MM.1S (cell line): ENCODE results near the gene GALNTL6.

Source experiments
- DNase-seq: peaks from one replicate; pipeline ENCODE4 v3.0.0-alpha.2; 2015
- H2AFZ ChIP-seq: fragments of 300-600 bp; sonication (generic); 2 replicates; pipeline ENCODE4 v1.6.0; 2016; ENCODE audit warnings: antibody characterized with exemption, low read length
- H3F3A ChIP-seq: fragments of 300-600 bp; sonication (generic); 2 replicates; pipeline ENCODE4 v1.6.1; 2016; ENCODE audit warnings: mild to moderate bottlenecking, antibody characterized with exemption, low read length, moderate library complexity, mixed read lengths; ENCODE audit not compliant: insufficient read depth
- H3K27ac ChIP-seq: fragments of 300-600 bp; sonication (generic); 2 replicates; pipeline ENCODE4 v1.5.1; 2016; ENCODE audit warnings: mild to moderate bottlenecking, low read length
- H3K27me3 ChIP-seq: fragments of 300-600 bp; sonication (generic); replicated peaks from 2 replicates; pipeline ENCODE4 v1.6.0; 2016; ENCODE audit warnings: low read length; ENCODE audit not compliant: insufficient read depth
- H3K36me3 ChIP-seq: fragments of 300-600 bp; sonication (generic); replicated peaks from 2 replicates; pipeline ENCODE4 v1.6.1; 2016; ENCODE audit warnings: mild to moderate bottlenecking, low read length, mixed read lengths; ENCODE audit not compliant: insufficient read depth
- H3K4me1 ChIP-seq: fragments of 300-600 bp; sonication (generic); 2 replicates; pipeline ENCODE4 v1.6.1; 2016; ENCODE audit warnings: low read length, mixed read lengths
- H3K4me2 ChIP-seq: fragments of 300-600 bp; sonication (generic); 2 replicates; pipeline ENCODE4 v1.6.0; 2016; ENCODE audit warnings: low read depth, low read length
- H3K4me3 ChIP-seq: fragments of 300-600 bp; sonication (generic); 2 replicates; pipeline ENCODE4 v1.5.1; 2016; ENCODE audit warnings: low read length, mixed read lengths
- H3K79me2 ChIP-seq: fragments of 300-600 bp; sonication (generic); 2 replicates; pipeline ENCODE4 v1.6.1; 2016; ENCODE audit warnings: mixed run types, low read length, mixed read lengths
- H3K9ac ChIP-seq: fragments of 300-600 bp; sonication (generic); 2 replicates; pipeline ENCODE4 v1.6.1; 2016; ENCODE audit warnings: low read length, mixed read lengths
- H3K9me2 ChIP-seq: fragments of 300-600 bp; sonication (generic); replicated peaks from 2 replicates; pipeline ENCODE4 v1.6.1; 2016; ENCODE audit warnings: mild to moderate bottlenecking, low read length, mixed read lengths; ENCODE audit not compliant: insufficient read depth
- H3K9me3 ChIP-seq: fragments of 300-600 bp; sonication (generic); replicated peaks from 2 replicates; pipeline ENCODE4 v1.6.1; 2016; ENCODE audit warnings: mild to moderate bottlenecking, low read length, mixed read lengths; ENCODE audit not compliant: insufficient read depth
- H4K20me1 ChIP-seq: fragments of 300-600 bp; sonication (generic); 2 replicates; pipeline ENCODE4 v1.6.1; 2016; ENCODE audit warnings: mild to moderate bottlenecking, low read length, moderate library complexity, mixed read lengths; ENCODE audit not compliant: insufficient read depth
- EZH2 ChIP-seq: fragments of 300-600 bp; sonication (generic); optimal IDR thresholded peaks from 2 replicates; pipeline ENCODE3; 2017; ENCODE audit warnings: low read depth, mild to moderate bottlenecking, antibody characterized with exemption, low read length, mixed read lengths
- EZH2phosphoT487 ChIP-seq: fragments of 300-600 bp; sonication (generic); IDR thresholded peaks from 2 replicates; pipeline ENCODE4 v1.6.1; 2018; ENCODE audit warnings: antibody characterized with exemption, low read length
- TF ChIP-seq, protein P1 (sequence below): fragments of 300-600 bp; sonication (generic); IDR thresholded peaks from 2 replicates; pipeline ENCODE4 v1.5.1; 2016; ENCODE audit warnings: antibody characterized with exemption, low read length, mixed read lengths

Gene GALNTL6

DNA sequence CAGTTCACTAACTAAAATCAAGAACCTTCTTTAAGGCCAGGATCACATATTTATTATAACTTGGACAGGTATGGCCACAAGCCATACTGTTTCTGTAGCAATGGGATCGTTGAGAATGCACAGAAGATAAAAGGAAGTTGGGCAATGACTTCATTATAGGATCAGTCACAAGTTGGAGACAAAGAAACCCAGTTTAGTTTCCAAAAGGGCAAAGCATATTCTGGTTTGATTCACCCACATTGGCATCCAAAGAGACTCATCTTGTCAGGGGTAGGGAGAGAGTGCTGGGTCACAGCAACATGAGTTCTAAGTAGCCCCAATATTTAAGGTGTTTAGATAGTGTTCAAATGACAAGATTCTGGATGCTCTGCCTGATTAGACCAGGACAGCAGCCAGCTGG, 1038.3 kb downstream of the GALNTL6 start:
- Histone ChIP-seq H3K9me2 (no peaks in the 10 kb centered on the region), H3K27ac (no peak overlapping the region), H3K4me3 (no peak overlapping the region), H4K20me1 (no peaks in the 10 kb centered on the region), H3K36me3 (no peaks in the 10 kb centered on the region), H3K9me3 (no peaks in the 10 kb centered on the region), H2AFZ (no peak overlapping the region), H3F3A (no peaks in the 10 kb centered on the region), H3K79me2 (no peaks in the 10 kb centered on the region), H3K27me3 (no peaks in the 10 kb centered on the region), H3K4me2 (no peak overlapping the region), H3K4me1 (no peaks in the 10 kb centered on the region), H3K9ac (no peak overlapping the region)
- TF ChIP-seq EZH2phosphoT487 (no peak), EZH2 (no peak)
- TF ChIP-seq, protein P1, sequence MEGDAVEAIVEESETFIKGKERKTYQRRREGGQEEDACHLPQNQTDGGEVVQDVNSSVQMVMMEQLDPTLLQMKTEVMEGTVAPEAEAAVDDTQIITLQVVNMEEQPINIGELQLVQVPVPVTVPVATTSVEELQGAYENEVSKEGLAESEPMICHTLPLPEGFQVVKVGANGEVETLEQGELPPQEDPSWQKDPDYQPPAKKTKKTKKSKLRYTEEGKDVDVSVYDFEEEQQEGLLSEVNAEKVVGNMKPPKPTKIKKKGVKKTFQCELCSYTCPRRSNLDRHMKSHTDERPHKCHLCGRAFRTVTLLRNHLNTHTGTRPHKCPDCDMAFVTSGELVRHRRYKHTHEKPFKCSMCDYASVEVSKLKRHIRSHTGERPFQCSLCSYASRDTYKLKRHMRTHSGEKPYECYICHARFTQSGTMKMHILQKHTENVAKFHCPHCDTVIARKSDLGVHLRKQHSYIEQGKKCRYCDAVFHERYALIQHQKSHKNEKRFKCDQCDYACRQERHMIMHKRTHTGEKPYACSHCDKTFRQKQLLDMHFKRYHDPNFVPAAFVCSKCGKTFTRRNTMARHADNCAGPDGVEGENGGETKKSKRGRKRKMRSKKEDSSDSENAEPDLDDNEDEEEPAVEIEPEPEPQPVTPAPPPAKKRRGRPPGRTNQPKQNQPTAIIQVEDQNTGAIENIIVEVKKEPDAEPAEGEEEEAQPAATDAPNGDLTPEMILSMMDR = no peak
- DNase-seq = no peak

DNA sequence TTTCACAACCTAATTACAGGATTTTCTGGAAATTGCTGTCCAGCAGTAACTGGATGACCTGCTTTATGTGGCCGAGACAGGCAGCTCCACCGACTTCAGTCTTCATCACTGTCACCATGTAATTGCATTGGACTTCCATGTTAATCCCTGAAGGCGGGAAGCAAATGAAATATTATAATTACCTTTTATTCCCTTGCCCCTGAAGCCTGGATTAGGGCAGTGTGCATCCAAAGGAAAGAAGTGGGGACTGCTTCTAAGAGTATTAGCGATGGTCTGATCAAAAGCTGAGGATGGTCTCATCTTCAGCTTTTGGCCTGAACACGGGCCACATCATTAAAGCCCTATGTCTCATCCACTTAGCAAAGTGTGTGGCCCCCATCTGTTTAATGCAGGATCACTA, 1043.8 kb downstream of the GALNTL6 start:
- Histone ChIP-seq H2AFZ (no peak overlapping the region), H3K27ac (no peak overlapping the region), H4K20me1 (no peaks in the 10 kb centered on the region), H3K9ac (no peak overlapping the region), H3K36me3 (no peaks in the 10 kb centered on the region), H3F3A (no peaks in the 10 kb centered on the region), H3K4me2 (no peak overlapping the region), H3K27me3 (no peaks in the 10 kb centered on the region), H3K4me1 (no peaks in the 10 kb centered on the region), H3K4me3 (no peak overlapping the region), H3K9me3 (no peaks in the 10 kb centered on the region), H3K9me2 (no peaks in the 10 kb centered on the region), H3K79me2 (no peaks in the 10 kb centered on the region)
- no peak for DNase-seq
- TF ChIP-seq, protein P1 = no peak
- no peak for TF ChIP-seq EZH2phosphoT487
- TF ChIP-seq EZH2 = no peak

DNA sequence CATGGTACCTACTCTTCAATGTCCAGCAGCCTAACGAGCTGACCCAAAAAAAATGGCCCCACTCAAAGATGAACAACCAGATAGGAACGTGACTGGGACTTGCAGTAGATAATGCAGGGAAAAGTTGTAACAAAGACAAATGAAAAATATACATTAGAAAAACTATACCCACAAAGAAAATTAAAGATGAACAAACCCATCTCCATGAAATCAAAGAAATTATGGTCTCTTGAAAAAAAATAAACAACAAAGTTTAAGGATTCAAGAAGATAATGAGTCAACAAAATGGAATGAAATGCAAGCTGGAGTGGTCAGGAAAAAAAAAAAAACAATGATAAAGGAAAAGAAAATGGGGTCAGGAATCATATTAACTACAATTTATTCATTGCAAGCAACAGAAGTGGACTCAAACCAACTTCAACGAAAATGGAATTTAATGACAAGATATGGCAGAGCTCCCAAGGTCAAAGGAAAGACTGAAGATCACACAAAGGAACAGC, 1045.6 kb downstream of the GALNTL6 start:
- no peak for DNase-seq
- Histone ChIP-seq H4K20me1 (no peaks in the 10 kb centered on the region), H3K4me2 (no peak overlapping the region), H3K9me3 (no peaks in the 10 kb centered on the region), H3K4me1 (no peaks in the 10 kb centered on the region), H3K4me3 (no peak overlapping the region), H3K79me2 (no peaks in the 10 kb centered on the region), H3F3A (no peaks in the 10 kb centered on the region), H3K36me3 (no peaks in the 10 kb centered on the region), H3K27ac (no peak overlapping the region), H2AFZ (no peak overlapping the region), H3K9me2 (no peaks in the 10 kb centered on the region), H3K9ac (no peak overlapping the region), H3K27me3 (no peaks in the 10 kb centered on the region)
- TF ChIP-seq EZH2 (no peak), EZH2phosphoT487 (no peak)
- TF ChIP-seq, protein P1 = no peak
